ENCODE measurements around the gene STK11IP.

GRCh38 chr2:219616550-219616949 lies 18.9 kb downstream of the STK11IP start:
- TF ChIP-seq YY1 (IDR thresholded peaks at IDR 0.05; ENCODE audit: insufficient read depth, insufficient read length), result no peak
- no peak for TF ChIP-seq SUZ12 (IDR thresholded peaks at IDR 0.05; ENCODE audit: extremely low read depth, insufficient read depth, insufficient read length)

Data from NT2/D1 (cell line).